IMR-90 (cell line): ENCODE measurements around the gene DMAC1. TPM values are rescaled to one million over a fixed set of nuclear protein-coding genes. Genes with fewer than 3 reads are reported as not detected.

ENCODE experiments used
- ATAC-seq: fragments of 200-7000 bp; cut with Tn5 transposase; 2 replicates; pipeline ENCODE4 v1.9.1; 2020; ENCODE audit warnings: low read depth, mild to moderate bottlenecking, moderate library complexity
- BruUV-seq: library from RNA; stranded (reverse); fragments of 400-500 nt; replicated peaks from 2 replicates; lab custom pipeline; 2021; lab: Mats Ljungman, UMichigan
- CTCF ChIA-PET: fragments of 300-600 bp; formaldehyde crosslinking; extraction: SDS; loops from one replicate; lab custom pipeline; 2021; ENCODE audit warnings: antibody characterized with exemption; lab: Yijun Ruan, JAX
- POLR2A ChIA-PET: fragments of 300-600 bp; sonication (Branson Sonifier 250); formaldehyde crosslinking; loops from one replicate; lab custom pipeline; 2022; ENCODE audit warnings: antibody characterized with exemption; ENCODE audit not compliant: unreplicated experiment; lab: Charles Lee
- DNase-seq: peaks from one replicate; pipeline ENCODE4 v3.0.0; 2013
- H2AFZ ChIP-seq: replicated peaks from 2 replicates; pipeline ENCODE3; 2013; ENCODE audit warnings: low read length, mild to moderate bottlenecking; ENCODE audit not compliant: poor library complexity
- H2AK5ac ChIP-seq: 2 replicates; pipeline ENCODE4 v1.6.1; 2013; ENCODE audit warnings: low read depth, low read length, inconsistent platforms
- H2AK9ac ChIP-seq: replicated peaks from 2 replicates; pipeline ENCODE3; 2013; ENCODE audit warnings: mild to moderate bottlenecking, low read depth, low read length, moderate library complexity; ENCODE audit not compliant: poor library complexity
- H2BK120ac ChIP-seq: 2 replicates; pipeline ENCODE4 v1.6.1; 2013; ENCODE audit warnings: low read depth, low read length, inconsistent platforms
- H2BK15ac ChIP-seq: 3 replicates; pipeline ENCODE4 v1.6.1; 2013; ENCODE audit warnings: low read depth, low read length, inconsistent platforms
- H2BK20ac ChIP-seq: 2 replicates; pipeline ENCODE4 v1.6.1; 2013; ENCODE audit warnings: low read depth, mild to moderate bottlenecking, inconsistent platforms, low read length, moderate library complexity
- H2BK5ac ChIP-seq: 2 replicates; pipeline ENCODE4 v1.6.1; 2013; ENCODE audit warnings: mild to moderate bottlenecking, low read depth, low read length, inconsistent platforms; ENCODE audit not compliant: poor library complexity, severe bottlenecking
- H3K14ac ChIP-seq: replicated peaks from 2 replicates; pipeline ENCODE4 v1.6.1; 2013; ENCODE audit warnings: low read depth, low read length, inconsistent platforms
- H3K18ac ChIP-seq: 2 replicates; pipeline ENCODE4 v1.6.1; 2013; ENCODE audit warnings: low read depth, low read length, control low read depth
- H3K23ac ChIP-seq: 2 replicates; pipeline ENCODE4 v1.6.1; 2013; ENCODE audit warnings: low read depth, low read length, inconsistent platforms
- H3K27ac ChIP-seq: 2 replicates; pipeline ENCODE4 v1.5.1; 2013; ENCODE audit warnings: mild to moderate bottlenecking, control low read depth, low read length; ENCODE audit not compliant: insufficient read depth
- H3K27me3 ChIP-seq: 2 replicates; pipeline ENCODE4 v1.6.1; 2013; ENCODE audit warnings: low read length; ENCODE audit not compliant: control insufficient read depth, insufficient read depth
- H3K36me3 ChIP-seq: 2 replicates; pipeline ENCODE4 v1.6.1; 2013; ENCODE audit warnings: low read length, mixed read lengths; ENCODE audit not compliant: control insufficient read depth, insufficient read depth
- H3K4ac ChIP-seq: 2 replicates; pipeline ENCODE4 v1.6.1; 2013; ENCODE audit warnings: low read depth, low read length, inconsistent platforms
- H3K4me1 ChIP-seq: 2 replicates; pipeline ENCODE4 v1.6.1; 2013; ENCODE audit warnings: low read length, mixed read lengths; ENCODE audit not compliant: control insufficient read depth, insufficient read depth
- H3K4me2 ChIP-seq: 2 replicates; pipeline ENCODE4 v1.6.1; 2013; ENCODE audit warnings: low read depth, mild to moderate bottlenecking, control low read depth, low read length, moderate library complexity
- H3K4me3 ChIP-seq: 2 replicates; pipeline ENCODE4 v1.5.1; 2013; ENCODE audit warnings: low read depth, mild to moderate bottlenecking, control low read depth, low read length, moderate library complexity; ENCODE audit not compliant: insufficient read depth
- H3K56ac ChIP-seq: 2 replicates; pipeline ENCODE4 v1.6.1; 2013; ENCODE audit warnings: low read length, inconsistent platforms; ENCODE audit not compliant: insufficient read depth; ENCODE audit errors: extremely low read depth
- H3K79me1 ChIP-seq, 2 experiments: 2 replicates each; pipeline ENCODE4 v1.6.1; 2013; ENCODE audit warnings: low read length in 2 of 2, inconsistent platforms in 1 of 2, low read depth in 1 of 2
- H3K9ac ChIP-seq: 2 replicates; pipeline ENCODE4 v1.6.1; 2013; ENCODE audit warnings: low read depth, low read length, control low read depth
- H3K9me1 ChIP-seq: 2 replicates; pipeline ENCODE4 v1.6.1; 2013; ENCODE audit warnings: low read length, inconsistent platforms; ENCODE audit not compliant: insufficient read depth
- H3K9me3 ChIP-seq: 2 replicates; pipeline ENCODE4 v1.6.1; 2013; ENCODE audit warnings: low read length; ENCODE audit not compliant: control insufficient read depth, insufficient read depth
- H4K20me1 ChIP-seq: 2 replicates; pipeline ENCODE4 v1.6.1; 2013; ENCODE audit warnings: low read length, inconsistent platforms; ENCODE audit not compliant: insufficient read depth
- H4K5ac ChIP-seq: 2 replicates; pipeline ENCODE4 v1.6.1; 2013; ENCODE audit warnings: mild to moderate bottlenecking, low read depth, low read length, control low read depth
- H4K8ac ChIP-seq, 2 experiments: 2 replicates each; pipeline ENCODE4 v1.6.1; 2013; ENCODE audit warnings: low read depth in 2 of 2, low read length in 2 of 2, control low read depth in 1 of 2, inconsistent platforms in 1 of 2
- H4K91ac ChIP-seq: 2 replicates; pipeline ENCODE4 v1.6.1; 2013; ENCODE audit warnings: low read depth, low read length, inconsistent platforms; ENCODE audit not compliant: insufficient read depth
- BHLHE40 ChIP-seq: fragments of 150-350 bp; IDR thresholded peaks from 2 replicates; pipeline ENCODE4 v1.6.1; 2016; ENCODE audit warnings: mild to moderate bottlenecking, low read depth, low read length
- MAFK ChIP-seq: IDR thresholded peaks from 2 replicates; pipeline ENCODE4 v1.6.1; 2012; ENCODE audit warnings: low read depth, low read length, improper control_type of control experiment
- MAZ ChIP-seq: IDR thresholded peaks from 2 replicates; pipeline ENCODE4 v1.6.1; 2012; ENCODE audit warnings: low read depth, mild to moderate bottlenecking, low read length, improper control_type of control experiment, moderate library complexity, borderline replicate concordance
- POLR2A ChIP-seq: IDR thresholded peaks from 2 replicates; pipeline ENCODE4 v1.6.1; 2012; ENCODE audit warnings: mild to moderate bottlenecking, low read depth, low read length
- RCOR1 ChIP-seq: IDR thresholded peaks from 2 replicates; pipeline ENCODE4 v1.6.1; 2012; ENCODE audit warnings: mild to moderate bottlenecking, low read length, improper control_type of control experiment; ENCODE audit not compliant: insufficient replicate concordance
- RFX5 ChIP-seq: IDR thresholded peaks from 2 replicates; pipeline ENCODE4 v1.8.0; 2012; ENCODE audit warnings: low read depth, mild to moderate bottlenecking, low read length, moderate library complexity
- WGBS, 2 experiments: methylation state at CpG; one replicate each; pipeline versions ENCODE4 v1.1.5 to v1.1.7; 2013; ENCODE audit warnings: missing lambda C conversion rate in 2 of 2; ENCODE audit not compliant: insufficient read length in 1 of 2; ENCODE audit errors: extremely low coverage in 2 of 2; 5-methylcytosine and 5-hydroxymethylcytosine counted together
- dilution Hi-C: fragments of 300-500 bp; cut with HindIII; formaldehyde crosslinking; loops from one replicate; pipeline ENCODE4 v1.14.3; 2018; ENCODE audit warnings: low sequenced_read_pairs; ENCODE audit not compliant: unreplicated experiment
- in situ Hi-C: fragments of 300-500 bp; cut with MboI; formaldehyde crosslinking; loops from 3 replicates; pipeline ENCODE4 v1.14.3; 2019; ENCODE audit warnings: low sequenced_read_pairs, inconsistent platforms, mixed read lengths
- intact Hi-C: fragments of 100-400 bp; cut with micrococcal nuclease; formaldehyde crosslinking; loops from 2 replicates; pipeline ENCODE4 v1.10.0; 2022
- polyA plus RNA-seq, 3 experiments: library from polyadenylated mRNA; depleted of rRNA; stranded (reverse); fragments of >200 nt; gene quantifications; 2 replicates each; pipeline ENCODE4 v1.2.3, GENCODE V29; 2012; ENCODE audit warnings: low replicate concordance in 1 of 3
- total RNA-seq: library from RNA; depleted of rRNA; stranded (reverse); fragments of >200 nt; gene quantifications from 2 replicates; pipeline ENCODE4 v1.2.3, GENCODE V29; 2012
- TF ChIP-seq, protein P1 (sequence below): fragments of 150-350 bp; IDR thresholded peaks from 2 replicates; pipeline ENCODE4 v1.6.1; 2017; ENCODE audit warnings: mild to moderate bottlenecking, antibody characterized with exemption, low read length, low read depth
- TF ChIP-seq, protein P2 (sequence below): fragments of 150-350 bp; IDR thresholded peaks from 2 replicates; pipeline ENCODE4 v1.6.1; 2016; ENCODE audit warnings: low read depth, mild to moderate bottlenecking, low read length, moderate library complexity, borderline replicate concordance

Gene DMAC1
- total and polyA plus RNA-seq, 2 of the 4 experiments (the other 2 are of a cell fraction) = 8.1 to 14.5 TPM

DNA sequence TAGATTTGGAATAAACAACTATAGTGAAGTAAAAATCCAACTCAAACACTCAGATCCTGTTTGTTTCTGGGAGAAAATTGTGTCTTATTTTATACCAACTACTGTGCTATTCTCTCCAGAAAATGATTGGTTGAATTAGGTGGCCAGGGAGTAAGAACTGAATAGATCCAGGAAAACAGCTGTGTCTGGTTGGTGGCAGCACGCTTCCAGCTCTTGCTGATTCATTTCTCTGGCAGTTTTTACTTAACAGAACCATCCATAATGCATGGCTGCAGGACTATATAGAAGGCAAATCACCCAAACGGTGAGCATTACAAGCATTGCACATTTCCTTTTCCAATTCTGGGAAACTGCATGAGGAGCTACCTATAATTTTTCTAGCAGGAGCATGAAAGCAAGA lies 29.5 kb downstream of the DMAC1 start:
- H2BK20ac ChIP-seq = no peak overlapping the region
- H3K27me3 ChIP-seq = no peaks in the 10 kb centered on the region
- H2BK120ac ChIP-seq = no peak overlapping the region
- BruUV-seq = no TSS peak
- H4K20me1 ChIP-seq = no peaks in the 10 kb centered on the region
- intact Hi-C loops = no loop called here
- no peak overlapping the region for H4K5ac ChIP-seq
- H3K9me1 ChIP-seq = no peaks in the 10 kb centered on the region
- H3K14ac ChIP-seq = no peak overlapping the region
- no peak overlapping the region for H2AK5ac ChIP-seq
- DNase-seq (no peak), ATAC-seq (no peak)
- H3K4ac ChIP-seq = no peak overlapping the region
- H3K23ac ChIP-seq = no peak overlapping the region
- H3K4me1 ChIP-seq = no peaks in the 10 kb centered on the region
- no peak overlapping the region for H3K9ac ChIP-seq
- ChIA-PET POLR2A (no interaction called here), CTCF (no interaction called here)
- no peaks in the 10 kb centered on the region for H3K79me1 ChIP-seq
- no peak overlapping the region for H2BK15ac ChIP-seq
- dilution Hi-C loops = no loop called here
- H3K36me3 ChIP-seq = no peaks in the 10 kb centered on the region
- H3K27ac ChIP-seq = no peak overlapping the region
- H3K4me2 ChIP-seq = no peak overlapping the region
- no peak overlapping the region for H4K8ac ChIP-seq
- no peak overlapping the region for H3K4me3 ChIP-seq
- H4K91ac ChIP-seq = no peak overlapping the region
- in situ Hi-C loops = no loop called here
- no peak for TF ChIP-seq MAFK
- TF ChIP-seq, protein P1, sequence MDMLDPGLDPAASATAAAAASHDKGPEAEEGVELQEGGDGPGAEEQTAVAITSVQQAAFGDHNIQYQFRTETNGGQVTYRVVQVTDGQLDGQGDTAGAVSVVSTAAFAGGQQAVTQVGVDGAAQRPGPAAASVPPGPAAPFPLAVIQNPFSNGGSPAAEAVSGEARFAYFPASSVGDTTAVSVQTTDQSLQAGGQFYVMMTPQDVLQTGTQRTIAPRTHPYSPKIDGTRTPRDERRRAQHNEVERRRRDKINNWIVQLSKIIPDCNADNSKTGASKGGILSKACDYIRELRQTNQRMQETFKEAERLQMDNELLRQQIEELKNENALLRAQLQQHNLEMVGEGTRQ = no peak
- TF ChIP-seq POLR2A = no peak
- TF ChIP-seq RFX5 = no peak
- TF ChIP-seq, protein P2, sequence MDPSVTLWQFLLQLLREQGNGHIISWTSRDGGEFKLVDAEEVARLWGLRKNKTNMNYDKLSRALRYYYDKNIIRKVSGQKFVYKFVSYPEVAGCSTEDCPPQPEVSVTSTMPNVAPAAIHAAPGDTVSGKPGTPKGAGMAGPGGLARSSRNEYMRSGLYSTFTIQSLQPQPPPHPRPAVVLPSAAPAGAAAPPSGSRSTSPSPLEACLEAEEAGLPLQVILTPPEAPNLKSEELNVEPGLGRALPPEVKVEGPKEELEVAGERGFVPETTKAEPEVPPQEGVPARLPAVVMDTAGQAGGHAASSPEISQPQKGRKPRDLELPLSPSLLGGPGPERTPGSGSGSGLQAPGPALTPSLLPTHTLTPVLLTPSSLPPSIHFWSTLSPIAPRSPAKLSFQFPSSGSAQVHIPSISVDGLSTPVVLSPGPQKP = no peak
- no peak for TF ChIP-seq BHLHE40
- TF ChIP-seq MAZ = no peak
- no peak for TF ChIP-seq RCOR1
- no peak overlapping the region for H2BK5ac ChIP-seq
- no peaks in the 10 kb centered on the region for H3K9me3 ChIP-seq
- H3K18ac ChIP-seq = no peak overlapping the region
- WGBS, 2 experiments = no CpG with 5 or more reads among the region's 2 CpGs
- no peak overlapping the region for H3K56ac ChIP-seq
- H2AK9ac ChIP-seq = no peak overlapping the region
- no peak overlapping the region for H2AFZ ChIP-seq
